ENCODE results near the gene HILPDA.

HILPDA gene, protein sequence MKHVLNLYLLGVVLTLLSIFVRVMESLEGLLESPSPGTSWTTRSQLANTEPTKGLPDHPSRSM

DNA sequence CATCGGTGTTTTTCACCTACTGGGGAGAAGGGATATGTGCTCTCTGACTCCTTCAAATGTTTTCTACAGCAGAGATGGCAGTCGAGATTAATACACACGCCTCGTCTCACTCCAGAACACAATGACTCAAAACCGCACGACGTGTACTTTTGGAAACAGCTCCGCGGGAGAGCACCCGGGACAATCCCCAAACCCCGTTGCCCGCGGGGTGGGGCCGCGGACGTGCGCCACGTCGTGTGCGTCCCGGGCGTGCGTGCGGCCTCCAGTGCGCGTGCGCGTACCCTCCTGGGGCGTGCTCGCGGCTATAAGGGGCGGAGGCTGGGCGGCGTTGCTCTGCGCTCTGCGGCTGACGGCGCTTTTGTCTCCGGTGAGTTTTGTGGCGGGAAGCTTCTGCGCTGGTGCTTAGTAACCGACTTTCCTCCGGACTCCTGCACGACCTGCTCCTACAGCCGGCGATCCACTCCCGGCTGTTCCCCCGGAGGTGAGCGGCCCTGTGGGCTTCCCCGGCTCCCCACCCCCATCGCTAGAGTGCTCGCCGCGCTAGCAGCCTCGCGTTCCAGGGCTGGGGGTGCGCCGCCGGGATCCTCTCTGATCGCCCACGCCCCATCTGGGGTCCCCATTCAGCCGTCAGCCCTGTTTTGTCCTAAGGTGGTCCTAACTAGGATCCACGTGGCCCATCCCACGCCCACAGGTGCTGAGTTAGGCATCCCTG lies at the start of gene HILPDA:
HILPDA (plus strand) TSS at position 336 of the 712 bp plus-strand sequence. CDS start 1,391 bp downstream, outside the sequence.
- H3K9me3 ChIP-seq (ENCODE audit: low read length), result no peaks in the 10 kb centered on the region
- no peaks in the 10 kb centered on the region for H3K27me3 ChIP-seq (ENCODE audit: insufficient read depth, low read length)
- peaks cover 15% of the 10 kb centered on the region for H3K36me3 ChIP-seq (ENCODE audit: insufficient read depth, low read length)
- H3K4me1 ChIP-seq (ENCODE audit: insufficient read depth, low read length), result peaks cover 17% of the 10 kb centered on the region
- H3K4me3 ChIP-seq (ENCODE audit: low read length), result peak within 1 kb of the TSS; percentile 73
- peak within 1 kb of the TSS; percentile 78 for H2AFZ ChIP-seq (ENCODE audit: low read depth, low read length)

DNA sequence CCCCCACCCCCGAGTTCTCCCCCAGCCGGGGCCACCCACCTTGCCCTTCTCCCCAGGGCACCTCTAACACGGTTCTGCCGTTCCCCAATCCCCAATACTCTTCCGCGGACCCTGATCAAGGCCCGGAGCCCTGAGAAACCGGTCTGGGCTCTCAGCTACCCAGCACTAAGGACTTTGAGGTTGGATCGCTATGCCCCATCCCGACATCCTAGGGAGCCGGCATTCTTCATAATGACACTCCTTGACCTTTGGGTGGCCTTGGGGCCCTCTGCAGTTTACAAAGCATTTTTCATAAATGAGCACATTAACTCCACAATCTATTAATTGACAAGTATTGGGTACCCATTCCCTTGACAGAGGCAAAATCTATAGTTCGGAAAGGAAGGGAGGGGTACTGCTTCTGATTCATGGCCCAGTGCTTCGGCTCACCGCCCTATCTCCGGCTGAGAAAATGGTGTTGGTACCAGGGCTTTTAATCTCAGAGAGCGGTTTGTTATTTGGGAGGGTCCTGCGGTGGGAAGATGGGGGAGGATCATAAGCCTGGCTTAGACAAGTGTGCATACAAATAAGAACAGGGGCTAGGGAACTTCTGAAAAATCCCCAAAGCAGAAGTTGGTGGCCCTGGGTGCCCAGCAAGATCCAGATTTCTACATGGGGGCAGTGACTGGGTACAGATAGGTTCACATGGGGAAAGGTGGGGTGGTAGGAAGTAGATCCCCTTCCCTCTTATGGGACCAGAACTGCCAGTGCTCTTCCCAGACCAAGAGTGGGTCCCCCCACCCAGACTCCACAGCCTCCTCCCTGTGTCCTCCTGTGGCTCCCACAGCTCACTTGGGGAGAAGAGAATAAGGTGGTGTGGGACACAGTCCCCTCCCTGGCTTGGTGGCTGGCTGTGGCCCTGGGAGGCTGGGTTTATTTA lies 49.1 kb upstream of the HILPDA start:
- Histone ChIP-seq H3K36me3 (ENCODE audit: insufficient read depth, low read length) (no peaks in the 10 kb centered on the region), H3K27me3 (ENCODE audit: insufficient read depth, low read length) (peaks cover 7% of the 10 kb centered on the region), H2AFZ (ENCODE audit: low read depth, low read length) (no peak overlapping the region), H3K4me3 (ENCODE audit: low read length) (no peak overlapping the region), H3K9me3 (ENCODE audit: low read length) (no peaks in the 10 kb centered on the region), H3K4me1 (ENCODE audit: insufficient read depth, low read length) (peaks cover 41% of the 10 kb centered on the region)

DNA sequence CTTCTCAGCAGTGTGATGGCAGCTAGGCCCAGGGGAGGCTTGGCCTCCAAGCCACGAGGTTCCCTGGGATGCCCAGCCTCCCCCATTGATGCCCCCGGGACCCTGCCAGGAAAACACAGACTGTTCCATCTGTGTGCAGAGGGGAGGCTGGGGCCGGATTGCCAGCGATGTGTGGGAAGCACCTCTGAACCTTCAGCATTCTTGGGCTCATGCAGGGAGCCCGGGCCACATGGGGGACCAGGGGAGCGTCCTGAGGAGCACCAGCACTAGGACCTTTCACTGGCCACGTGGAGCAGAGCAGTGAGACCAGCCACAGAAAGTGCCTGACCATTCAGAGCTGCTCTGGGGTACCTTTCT lies 48.5 kb upstream of the HILPDA start:
- H3K27me3 ChIP-seq (ENCODE audit: insufficient read depth, low read length), result peaks cover 7% of the 10 kb centered on the region

DNA sequence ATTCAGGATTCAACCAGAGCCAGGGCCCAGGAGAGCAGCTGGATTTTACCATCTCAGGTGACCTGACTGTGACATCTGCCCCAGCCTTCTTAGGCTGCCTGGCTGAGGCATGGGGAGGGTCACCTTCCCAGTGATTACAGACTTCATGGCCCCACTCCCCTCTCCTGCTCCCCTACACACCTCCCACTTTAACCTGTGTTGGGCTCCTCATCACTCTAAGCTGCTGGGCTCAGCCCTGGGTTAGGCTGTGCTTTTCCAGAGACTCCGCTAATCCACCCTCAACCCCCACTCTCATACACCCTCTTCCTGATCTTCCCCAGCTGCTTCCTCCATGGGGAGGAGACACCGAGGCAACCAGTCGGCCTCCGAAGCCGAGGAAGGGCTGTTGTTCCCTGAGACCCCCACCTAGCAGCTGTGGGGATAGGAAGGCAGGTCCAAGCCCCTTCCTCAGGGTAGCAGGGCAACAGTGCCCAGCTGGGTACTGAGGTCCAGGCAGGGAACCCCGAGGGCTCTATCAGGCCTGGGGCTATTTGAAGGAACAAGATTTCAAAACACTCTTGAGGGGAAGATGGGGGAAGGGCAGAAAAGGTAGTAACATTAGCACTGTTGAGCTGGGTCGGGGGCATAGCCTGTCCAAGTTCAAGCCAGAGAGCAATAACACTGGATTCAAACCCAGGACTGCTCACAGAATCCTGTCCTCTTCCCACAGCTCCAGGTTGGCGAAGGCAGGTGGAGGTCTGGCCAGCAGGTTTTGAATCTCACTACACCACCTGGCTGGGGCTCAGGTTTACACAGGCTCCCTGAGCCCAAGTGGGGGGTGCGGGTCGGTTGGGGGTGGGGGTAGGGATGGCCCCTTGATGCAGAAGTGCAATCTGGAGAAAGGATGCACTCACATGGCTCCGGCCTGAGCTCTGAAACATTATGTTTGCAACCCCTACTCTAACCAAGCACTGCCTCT lies 47.6 kb upstream of the HILPDA start:
- peak overlapping the region; percentile 66 for H3K4me3 ChIP-seq (ENCODE audit: low read length)
- H3K27me3 ChIP-seq (ENCODE audit: insufficient read depth, low read length), result peaks cover 7% of the 10 kb centered on the region
- no peak overlapping the region for H2AFZ ChIP-seq (ENCODE audit: low read depth, low read length)
- H3K36me3 ChIP-seq (ENCODE audit: insufficient read depth, low read length), result no peaks in the 10 kb centered on the region
- no peaks in the 10 kb centered on the region for H3K9me3 ChIP-seq (ENCODE audit: low read length)
- peaks cover 41% of the 10 kb centered on the region for H3K4me1 ChIP-seq (ENCODE audit: insufficient read depth, low read length)

More for the DNA sequence above, 48.5 kb upstream of the HILPDA start:
- H3K36me3 ChIP-seq (ENCODE audit: insufficient read depth, low read length), result no peaks in the 10 kb centered on the region
- H2AFZ ChIP-seq (ENCODE audit: low read depth, low read length), result no peak overlapping the region
- no peaks in the 10 kb centered on the region for H3K9me3 ChIP-seq (ENCODE audit: low read length)
- H3K4me1 ChIP-seq (ENCODE audit: insufficient read depth, low read length), result peaks cover 41% of the 10 kb centered on the region
- no peak overlapping the region for H3K4me3 ChIP-seq (ENCODE audit: low read length)

DNA sequence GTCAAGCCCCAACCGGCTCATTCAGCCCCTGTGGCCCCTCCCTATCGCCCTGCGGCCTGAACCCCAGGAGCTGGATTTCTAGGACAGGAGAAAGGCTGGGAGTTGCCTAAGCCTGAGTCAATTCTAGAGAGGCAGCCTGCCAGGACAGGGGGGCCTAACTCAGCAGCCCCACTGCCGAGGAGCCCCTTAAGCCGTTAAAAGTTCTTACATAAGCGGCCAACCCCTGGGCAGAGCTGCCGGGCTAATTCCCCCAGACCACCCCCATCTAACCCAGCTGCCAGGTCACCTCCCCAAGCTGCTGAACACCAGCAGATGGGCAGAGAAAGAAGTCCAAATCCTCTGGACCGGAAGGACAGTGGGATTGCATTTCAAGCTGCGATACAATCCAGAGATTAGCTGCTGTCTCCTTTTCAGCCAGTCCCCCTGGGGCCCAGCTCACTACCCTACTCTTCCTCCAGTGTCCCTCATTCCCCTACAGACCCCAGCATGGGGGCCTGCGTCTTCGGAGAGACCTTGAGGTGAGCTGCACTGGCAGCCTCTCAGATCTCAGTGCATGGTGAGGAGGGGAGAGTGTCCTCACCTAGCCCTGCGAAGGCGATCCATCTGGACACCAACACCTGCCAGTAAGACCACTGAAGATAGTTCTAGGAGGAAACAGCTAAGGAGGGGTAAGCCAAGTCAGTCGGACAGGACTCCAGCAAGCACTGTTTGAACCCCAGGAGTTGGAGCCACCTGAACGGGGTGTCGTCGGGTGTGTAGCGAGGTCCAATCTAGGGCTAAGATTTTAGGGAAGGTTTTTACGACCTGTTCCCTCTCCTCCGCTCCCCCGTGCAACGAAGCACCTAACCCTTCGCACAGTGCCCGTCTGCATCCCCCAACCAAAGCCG lies 46.7 kb upstream of the HILPDA start:
- Histone ChIP-seq H3K27me3 (ENCODE audit: insufficient read depth, low read length) (peaks cover 7% of the 10 kb centered on the region), H2AFZ (ENCODE audit: low read depth, low read length) (peak overlapping the region; percentile 78), H3K36me3 (ENCODE audit: insufficient read depth, low read length) (no peaks in the 10 kb centered on the region), H3K4me1 (ENCODE audit: insufficient read depth, low read length) (peaks cover 41% of the 10 kb centered on the region), H3K4me3 (ENCODE audit: low read length) (peak overlapping the region; percentile 66), H3K9me3 (ENCODE audit: low read length) (no peaks in the 10 kb centered on the region)

DNA sequence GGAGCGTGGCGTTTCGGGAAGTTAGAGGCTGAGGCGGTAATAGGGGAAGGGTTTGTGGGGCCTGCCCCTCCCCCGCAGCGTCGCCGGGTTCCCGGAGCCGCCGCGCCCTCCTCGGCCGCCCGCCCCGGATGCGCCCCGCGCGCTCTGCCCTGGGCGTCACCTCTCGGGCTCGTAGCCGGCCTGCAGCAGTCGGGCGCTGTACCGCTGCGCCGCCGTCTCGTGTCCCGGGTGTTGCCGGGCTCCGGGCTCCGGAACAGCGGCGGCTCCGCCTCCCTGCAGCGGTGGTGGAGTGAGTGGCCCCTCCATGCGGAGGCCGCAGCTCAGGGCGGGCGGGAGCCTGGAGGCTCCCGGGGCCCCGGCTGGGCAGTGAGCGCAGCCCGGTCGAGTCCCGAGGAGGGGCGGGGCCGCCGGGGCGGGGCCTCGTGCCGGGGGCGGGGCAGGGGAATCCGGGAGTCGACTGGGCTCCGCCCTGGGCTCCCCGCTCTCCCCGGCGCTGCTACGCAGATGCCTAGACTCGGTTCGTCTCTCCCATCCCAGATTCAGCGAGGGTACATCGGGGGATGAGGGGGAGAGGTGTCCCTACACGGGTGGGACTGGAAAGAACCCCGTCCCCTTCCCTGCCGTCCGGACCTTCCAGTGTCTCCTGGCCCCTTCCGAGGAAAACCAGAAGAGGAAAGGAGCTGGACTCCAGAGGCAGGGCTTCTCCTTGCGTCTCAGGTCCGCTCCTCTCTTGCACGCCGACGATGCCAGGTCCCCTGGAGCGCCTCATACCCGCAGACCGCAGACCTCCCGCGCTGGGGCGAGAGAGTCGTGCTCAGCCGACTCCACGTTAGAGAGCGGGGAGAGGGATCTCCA lies 45.9 kb upstream of the HILPDA start, which contains the start of gene IMPDH1:
IMPDH1 (minus strand) TSS at position 387 of the 855 bp plus-strand sequence; CDS start at position 306, 81 bp downstream.
- peaks cover 32% of the 10 kb centered on the region for H3K4me1 ChIP-seq (ENCODE audit: insufficient read depth, low read length)
- H3K4me3 ChIP-seq (ENCODE audit: low read length), result peak within 1 kb of the TSS; percentile 66
- no peaks in the 10 kb centered on the region for H3K9me3 ChIP-seq (ENCODE audit: low read length)
- H3K27me3 ChIP-seq (ENCODE audit: insufficient read depth, low read length), result peaks cover 7% of the 10 kb centered on the region
- peak within 1 kb of the TSS; percentile 78 for H2AFZ ChIP-seq (ENCODE audit: low read depth, low read length)
- no peaks in the 10 kb centered on the region for H3K36me3 ChIP-seq (ENCODE audit: insufficient read depth, low read length)

DNA sequence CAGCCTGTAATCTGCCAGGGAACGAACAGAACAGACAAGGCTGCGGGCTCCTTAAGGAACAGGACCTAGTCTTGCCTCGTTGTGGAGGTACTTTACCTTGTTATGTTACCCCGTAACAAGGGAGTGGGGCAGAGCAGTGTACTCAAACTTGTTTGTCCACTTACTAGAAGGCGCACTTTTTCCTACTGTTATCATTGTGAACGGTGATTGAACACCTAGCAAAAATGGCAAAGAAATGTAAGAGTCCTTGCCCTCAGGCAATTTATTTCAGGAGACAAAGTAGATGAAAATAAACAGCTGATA lies 45.3 kb upstream of the HILPDA start:
- H3K9me3 ChIP-seq (ENCODE audit: low read length), result no peaks in the 10 kb centered on the region
- peaks cover 7% of the 10 kb centered on the region for H3K27me3 ChIP-seq (ENCODE audit: insufficient read depth, low read length)
- peak overlapping the region; percentile 66 for H3K4me3 ChIP-seq (ENCODE audit: low read length)
- peak overlapping the region; percentile 65 for H2AFZ ChIP-seq (ENCODE audit: low read depth, low read length)
- no peaks in the 10 kb centered on the region for H3K36me3 ChIP-seq (ENCODE audit: insufficient read depth, low read length)
- peaks cover 26% of the 10 kb centered on the region for H3K4me1 ChIP-seq (ENCODE audit: insufficient read depth, low read length)

DNA sequence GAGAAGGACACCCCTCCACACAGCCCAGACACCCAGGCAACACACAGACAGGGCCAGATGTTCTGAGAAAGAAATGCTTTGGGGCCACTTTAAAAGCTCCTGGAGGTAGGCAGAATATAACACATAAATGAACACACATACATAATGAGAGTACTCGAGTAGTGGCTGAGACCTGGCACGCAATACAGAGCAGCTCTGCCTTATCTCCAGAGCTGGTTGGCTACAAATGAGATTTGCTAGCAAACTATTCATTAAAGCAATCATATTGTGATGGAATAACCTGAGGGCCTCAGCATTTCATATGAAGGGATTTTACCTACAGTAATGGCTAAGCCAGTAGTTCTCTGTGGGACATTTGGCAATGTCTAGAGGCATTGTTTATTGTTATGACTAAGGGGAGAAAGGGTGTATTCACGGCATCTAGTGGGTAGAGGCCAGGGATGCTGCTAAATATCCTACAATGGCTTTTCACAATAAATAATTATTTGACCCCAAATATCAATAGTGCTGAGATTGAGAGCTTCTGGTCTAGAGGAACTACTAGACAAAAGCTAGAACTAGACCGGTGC lies 40.4 kb upstream of the HILPDA start:
- Histone ChIP-seq H3K27me3 (ENCODE audit: insufficient read depth, low read length) (peaks cover 27% of the 10 kb centered on the region), H3K4me1 (ENCODE audit: insufficient read depth, low read length) (peaks cover 3% of the 10 kb centered on the region), H2AFZ (ENCODE audit: low read depth, low read length) (no peak overlapping the region), H3K9me3 (ENCODE audit: low read length) (no peaks in the 10 kb centered on the region), H3K36me3 (ENCODE audit: insufficient read depth, low read length) (no peaks in the 10 kb centered on the region), H3K4me3 (ENCODE audit: low read length) (no peak overlapping the region)

DNA sequence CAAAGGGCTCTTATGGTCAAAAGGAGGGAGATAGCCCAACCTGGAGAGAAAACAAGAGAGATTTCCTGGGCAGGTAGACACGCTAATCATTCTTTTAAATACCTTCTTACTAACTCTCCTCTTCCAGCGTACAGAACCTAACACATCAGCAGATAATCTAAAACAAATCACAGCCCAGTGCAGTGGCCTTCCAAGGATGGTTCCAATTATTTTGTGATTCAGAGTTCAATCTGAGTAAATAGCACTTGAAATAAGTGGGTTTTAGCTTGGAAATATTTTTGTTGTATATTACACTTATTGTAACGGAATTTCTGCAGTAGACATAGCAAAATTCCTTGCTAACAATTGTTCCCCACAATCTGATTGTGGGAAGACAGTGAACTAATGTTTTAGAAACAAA lies 38.6 kb upstream of the HILPDA start:
- H3K36me3 ChIP-seq (ENCODE audit: insufficient read depth, low read length), result no peaks in the 10 kb centered on the region
- no peak overlapping the region for H3K4me3 ChIP-seq (ENCODE audit: low read length)
- no peak overlapping the region for H2AFZ ChIP-seq (ENCODE audit: low read depth, low read length)
- peaks cover 35% of the 10 kb centered on the region for H3K27me3 ChIP-seq (ENCODE audit: insufficient read depth, low read length)
- H3K4me1 ChIP-seq (ENCODE audit: insufficient read depth, low read length), result no peaks in the 10 kb centered on the region
- no peaks in the 10 kb centered on the region for H3K9me3 ChIP-seq (ENCODE audit: low read length)

DNA sequence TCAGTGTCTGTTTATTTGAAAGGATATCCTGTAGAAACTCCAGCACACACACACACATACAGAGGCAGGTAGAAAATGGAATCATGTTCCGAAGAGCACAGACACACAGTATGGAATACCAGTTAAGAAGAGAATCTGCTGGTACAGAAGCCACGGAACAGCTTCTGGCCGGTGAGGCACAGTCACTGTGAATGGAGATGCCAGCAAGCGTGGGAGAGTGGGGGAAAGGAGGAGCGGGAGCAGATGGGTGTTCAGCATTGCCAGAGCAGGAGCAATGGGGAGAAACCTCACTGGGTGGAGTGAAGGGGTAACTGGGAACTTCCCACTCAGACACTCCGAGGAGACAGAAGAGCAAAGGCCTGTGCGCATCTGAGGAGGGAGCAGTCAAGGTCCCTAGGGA lies 36.4 kb upstream of the HILPDA start:
- peaks cover 37% of the 10 kb centered on the region for H3K27me3 ChIP-seq (ENCODE audit: insufficient read depth, low read length)
- H3K4me3 ChIP-seq (ENCODE audit: low read length), result no peak overlapping the region
- H3K4me1 ChIP-seq (ENCODE audit: insufficient read depth, low read length), result no peaks in the 10 kb centered on the region
- no peaks in the 10 kb centered on the region for H3K36me3 ChIP-seq (ENCODE audit: insufficient read depth, low read length)
- no peaks in the 10 kb centered on the region for H3K9me3 ChIP-seq (ENCODE audit: low read length)
- H2AFZ ChIP-seq (ENCODE audit: low read depth, low read length), result no peak overlapping the region

DNA sequence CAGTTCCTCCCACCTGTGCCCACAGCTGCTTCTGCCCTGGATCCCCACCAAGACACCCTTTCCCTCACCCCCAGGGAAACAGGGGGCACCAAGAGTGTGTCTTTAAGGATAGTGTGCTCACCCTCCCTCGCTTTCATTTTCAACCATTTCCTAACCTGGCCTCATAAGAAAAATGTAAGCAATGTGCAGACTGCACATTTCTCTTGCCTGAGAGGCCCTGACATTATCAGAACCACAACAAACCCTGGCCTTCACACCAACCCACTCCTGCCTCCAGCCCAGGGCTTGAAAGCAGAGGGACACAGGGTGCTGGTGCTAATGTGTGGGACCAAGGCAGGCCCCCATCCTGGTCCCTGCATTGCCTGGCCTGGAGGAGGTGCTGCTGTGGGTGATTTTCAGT lies 34.9 kb upstream of the HILPDA start:
- peaks cover 37% of the 10 kb centered on the region for H3K27me3 ChIP-seq (ENCODE audit: insufficient read depth, low read length)
- H3K4me1 ChIP-seq (ENCODE audit: insufficient read depth, low read length), result no peaks in the 10 kb centered on the region

More for the DNA sequence above, 34.9 kb upstream of the HILPDA start:
- H2AFZ ChIP-seq (ENCODE audit: low read depth, low read length), result no peak overlapping the region
- no peaks in the 10 kb centered on the region for H3K36me3 ChIP-seq (ENCODE audit: insufficient read depth, low read length)
- H3K9me3 ChIP-seq (ENCODE audit: low read length), result no peaks in the 10 kb centered on the region
- no peak overlapping the region for H3K4me3 ChIP-seq (ENCODE audit: low read length)
